Esophagus (tissue), 2 donors: ENCODE results near the gene NACAD. TPM values are rescaled to one million over a fixed set of nuclear protein-coding genes. Genes with fewer than 3 reads are reported as not detected.

Experiments used
- H3K27ac ChIP-seq, 2 donors: one replicate each; pipeline ENCODE4 v1.5.1; 2013; ENCODE audit warnings: low read depth in 2 of 2, mild to moderate bottlenecking in 2 of 2, inconsistent platforms in 1 of 2, low read length in 1 of 2, moderate library complexity in 1 of 2
- H3K27me3 ChIP-seq, 2 donors: one replicate each; pipeline ENCODE4 v1.6.1; 2013; ENCODE audit warnings: low read length in 2 of 2, control low read depth in 1 of 2, mild to moderate bottlenecking in 1 of 2; ENCODE audit not compliant: insufficient read depth in 2 of 2, control insufficient read depth in 1 of 2
- H3K36me3 ChIP-seq, 2 donors: one replicate each; pipeline ENCODE4 v1.6.1; 2013; ENCODE audit warnings: low read length in 1 of 2; ENCODE audit not compliant: control insufficient read depth in 2 of 2, insufficient read depth in 2 of 2
- H3K4me1 ChIP-seq, 2 donors: one replicate each; pipeline ENCODE4 v1.6.1; 2013; ENCODE audit warnings: low read length in 1 of 2; ENCODE audit not compliant: control insufficient read depth in 2 of 2, insufficient read depth in 2 of 2
- H3K4me3 ChIP-seq, 2 donors: one replicate each; pipeline ENCODE4 v1.5.1; 2013; ENCODE audit warnings: low read length in 2 of 2, mild to moderate bottlenecking in 2 of 2, low read depth in 1 of 2, moderate library complexity in 1 of 2
- H3K9me3 ChIP-seq, 2 donors: one replicate each; pipeline ENCODE4 v1.6.1; 2013; ENCODE audit warnings: mild to moderate bottlenecking in 2 of 2, low read depth in 1 of 2, low read length in 1 of 2, moderate library complexity in 1 of 2; ENCODE audit not compliant: control insufficient read depth in 2 of 2, insufficient read depth in 1 of 2
- WGBS, 2 donors: extraction: QIAGEN DNeasy Blood & Tissue Kit; methylation state at CpG; one replicate each; pipeline ENCODE4 v1.1.7; 2013; 5-methylcytosine and 5-hydroxymethylcytosine counted together
- polyA plus RNA-seq, 2 donors: library from polyadenylated mRNA; stranded (reverse); fragments of 200-250 nt; gene quantifications; one replicate each; pipeline ENCODE4 v1.2.3, GENCODE V29; 2013
- donor health status: healthy with polysubstance abuse.
- donor health status: Bipolar disorder and iron deficiency.

The NACAD gene
- under 1 TPM; 0.37 to 0.65 TPM for polyA plus RNA-seq

- H3K9me3 ChIP-seq, result no peaks in the 10 kb centered on the region
- peak within 1 kb of the TSS; percentile 47 to 66 for H3K27ac ChIP-seq
- H3K27me3 ChIP-seq, result no peaks in the 10 kb centered on the region
- no peaks in the 10 kb centered on the region for H3K36me3 ChIP-seq
- 1% methylated on average over 27 to 50 of the region's 50 CpGs for WGBS, 2 donors
- peak within 1 kb of the TSS; percentile 48 for H3K4me3 ChIP-seq
- peaks cover 0 to 4% of the 10 kb centered on the region in 2 donors for H3K4me1 ChIP-seq
Observed at GRCh38 chr7:45088821-45089340, at the start of gene NACAD. TSS of gene NACAD (minus strand) at chr7:45088969. CDS start at chr7:45088894, 75 bp downstream.

GRCh38 chr7:45136106-45137060 is 47.6 kb upstream of the NACAD start:
- 37 to 45% methylated on average over 9 of the region's 9 CpGs for WGBS, 2 donors
- no peaks in the 10 kb centered on the region for H3K4me1 ChIP-seq
- H3K9me3 ChIP-seq, result no peaks in the 10 kb centered on the region
- no peaks in the 10 kb centered on the region for H3K27me3 ChIP-seq
- no peak overlapping the region for H3K4me3 ChIP-seq
- H3K27ac ChIP-seq, result no peak overlapping the region
- H3K36me3 ChIP-seq, result no peaks in the 10 kb centered on the region

DNA sequence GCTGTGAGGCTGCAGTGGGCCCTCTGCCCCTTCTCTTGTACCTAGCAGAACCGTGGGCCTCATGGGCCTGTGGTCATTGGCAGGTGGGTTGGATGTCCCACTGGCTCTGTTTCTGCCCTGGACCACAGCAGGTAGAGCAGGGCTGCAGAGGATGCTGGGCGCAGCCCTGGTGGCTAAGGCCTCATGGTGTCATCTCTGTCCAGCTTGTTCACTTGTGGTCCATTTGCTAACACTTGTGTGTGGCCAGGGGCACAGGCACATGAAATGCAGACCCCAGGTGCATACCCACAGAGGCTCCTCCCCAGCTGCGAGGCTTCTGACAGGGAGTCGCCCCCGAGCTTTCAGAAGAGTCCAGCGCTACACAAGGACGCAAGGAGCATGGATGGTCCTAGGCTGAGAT is 45.1 kb upstream of the NACAD start:
- H3K36me3 ChIP-seq, result no peaks in the 10 kb centered on the region
- H3K4me1 ChIP-seq, result no peaks in the 10 kb centered on the region
- 93% methylated on average over 7 of the region's 7 CpGs for WGBS, 2 donors
- no peak overlapping the region for H3K4me3 ChIP-seq
- H3K27ac ChIP-seq, result no peak overlapping the region
- H3K27me3 ChIP-seq, result no peaks in the 10 kb centered on the region
- no peaks in the 10 kb centered on the region for H3K9me3 ChIP-seq

GRCh38 chr7:45133352-45133751 is 44.6 kb upstream of the NACAD start:
- Histone ChIP-seq H3K27me3 (no peaks in the 10 kb centered on the region), H3K4me3 (no peak overlapping the region), H3K4me1 (no peaks in the 10 kb centered on the region), H3K36me3 (no peaks in the 10 kb centered on the region), H3K27ac (no peak overlapping the region), H3K9me3 (no peaks in the 10 kb centered on the region)
- WGBS, 2 donors, result 91 to 98% methylated on average over 4 of the region's 4 CpGs

GRCh38 chr7:45132708-45133320 is 44.0 kb upstream of the NACAD start:
- no peaks in the 10 kb centered on the region for H3K27me3 ChIP-seq
- H3K27ac ChIP-seq, result no peak overlapping the region
- H3K9me3 ChIP-seq, result no peaks in the 10 kb centered on the region
- no peak overlapping the region for H3K4me3 ChIP-seq
- WGBS, 2 donors, result 77 to 81% methylated on average over 8 of the region's 8 CpGs
- no peaks in the 10 kb centered on the region for H3K4me1 ChIP-seq
- no peaks in the 10 kb centered on the region for H3K36me3 ChIP-seq

DNA sequence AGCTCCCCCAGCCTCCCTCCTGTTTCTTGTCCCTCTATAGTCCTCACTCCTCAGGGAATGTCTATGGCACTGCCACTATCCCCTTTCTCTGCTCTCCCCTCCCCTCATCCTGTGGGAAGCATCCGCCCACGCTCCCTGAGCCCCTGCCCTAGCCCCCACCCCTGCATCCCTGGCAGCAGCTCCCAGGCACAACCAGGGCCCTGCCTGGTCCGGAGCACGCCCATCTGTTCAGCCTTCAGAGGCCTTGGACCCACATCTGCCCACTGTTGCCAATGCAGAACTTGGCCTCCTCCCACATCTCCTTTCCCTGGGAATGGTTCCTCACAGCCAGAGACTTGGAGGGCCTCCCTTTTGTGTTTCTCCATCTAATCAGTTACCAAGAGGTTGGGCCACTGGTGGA is 43.1 kb upstream of the NACAD start:
- H3K27ac ChIP-seq, result no peak overlapping the region
- H3K27me3 ChIP-seq, result no peaks in the 10 kb centered on the region
- H3K36me3 ChIP-seq, result no peaks in the 10 kb centered on the region
- no peaks in the 10 kb centered on the region for H3K9me3 ChIP-seq
- no peaks in the 10 kb centered on the region for H3K4me1 ChIP-seq
- WGBS, 2 donors, result 72 to 84% methylated on average over 4 of the region's 4 CpGs
- no peak overlapping the region for H3K4me3 ChIP-seq

DNA sequence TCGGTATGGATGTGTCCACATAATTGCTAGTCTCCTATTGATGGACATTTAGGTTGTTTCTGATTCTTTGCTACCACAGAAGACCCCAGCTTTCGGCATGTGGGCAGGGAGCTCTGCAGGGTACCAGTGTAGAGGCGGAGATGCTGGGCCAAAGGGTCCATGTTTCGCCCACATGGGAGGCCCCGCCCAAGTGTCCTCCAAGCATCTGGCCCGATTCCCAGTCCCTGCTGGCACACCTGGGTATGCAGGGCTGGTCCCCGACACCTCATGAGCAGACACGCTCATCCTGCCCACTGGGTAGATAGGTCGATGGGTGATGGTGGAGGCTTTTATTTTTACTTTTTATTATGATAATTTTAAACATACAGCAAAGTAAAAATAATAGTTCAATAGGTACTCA is 42.1 kb upstream of the NACAD start:
- no peaks in the 10 kb centered on the region for H3K9me3 ChIP-seq
- 63 to 66% methylated on average over 9 of the region's 9 CpGs for WGBS, 2 donors
- H3K27ac ChIP-seq, result no peak overlapping the region
- no peaks in the 10 kb centered on the region for H3K36me3 ChIP-seq
- no peaks in the 10 kb centered on the region for H3K27me3 ChIP-seq
- H3K4me1 ChIP-seq, result no peaks in the 10 kb centered on the region
- H3K4me3 ChIP-seq, result no peak overlapping the region

DNA sequence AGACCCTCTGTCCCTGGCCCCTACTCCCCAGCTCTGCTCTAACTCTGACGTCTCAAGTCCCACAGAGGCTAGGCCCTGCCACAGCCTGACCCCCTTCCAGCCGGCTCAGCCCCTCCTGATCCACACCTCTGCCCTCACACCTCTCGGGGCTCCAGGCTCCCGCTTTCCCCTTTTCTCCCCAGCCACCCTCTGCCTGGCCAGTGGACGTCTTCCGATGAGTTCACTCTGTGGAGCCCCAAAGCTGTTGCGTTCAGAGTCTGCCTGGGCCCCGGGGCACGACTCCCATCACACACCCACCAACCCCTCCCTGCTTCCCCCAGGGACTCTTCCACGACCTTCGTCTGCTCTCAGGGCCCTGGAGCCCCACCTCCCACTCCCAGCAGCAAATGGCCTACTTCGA is 41.1 kb upstream of the NACAD start:
- Histone ChIP-seq H3K9me3 (no peaks in the 10 kb centered on the region), H3K4me3 (no peak overlapping the region), H3K4me1 (no peaks in the 10 kb centered on the region), H3K27ac (no peak overlapping the region), H3K36me3 (no peaks in the 10 kb centered on the region), H3K27me3 (no peaks in the 10 kb centered on the region)
- WGBS, 2 donors, result 70 to 75% methylated on average over 12 of the region's 12 CpGs

DNA sequence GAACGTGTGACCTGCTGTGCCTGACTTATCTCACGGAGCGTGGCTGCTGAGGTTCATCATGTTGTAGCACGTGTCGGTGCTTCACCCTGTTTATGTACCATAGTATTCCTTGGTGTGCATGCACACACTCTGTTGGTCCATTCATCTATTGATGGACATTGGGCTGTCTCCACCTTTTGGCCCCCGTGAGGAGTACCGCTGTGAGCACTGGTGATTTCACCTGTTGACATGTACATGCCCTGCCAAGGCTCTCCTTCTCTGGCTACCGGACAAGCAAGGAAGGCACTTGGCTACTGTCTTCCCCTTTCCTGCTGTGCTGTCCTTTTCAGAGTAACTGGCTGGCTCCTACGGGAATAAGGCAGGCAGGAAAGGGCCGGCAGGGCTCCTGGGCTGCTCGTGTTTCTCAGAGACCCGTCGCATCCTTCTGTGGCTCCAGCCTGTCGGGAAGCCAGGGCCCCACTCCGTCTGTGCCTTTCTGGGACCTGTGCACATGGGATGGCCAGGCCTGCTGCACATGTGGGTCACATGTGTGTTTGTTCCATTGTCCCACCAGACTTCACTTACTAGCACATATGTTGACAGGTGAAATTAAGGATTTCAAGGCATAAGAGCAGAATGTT is 40.5 kb upstream of the NACAD start:
- H3K4me1 ChIP-seq, result no peaks in the 10 kb centered on the region
- no peak overlapping the region for H3K4me3 ChIP-seq
- WGBS, 2 donors, result 81 to 85% methylated on average over 15 of the region's 15 CpGs

More for the DNA sequence above, 40.5 kb upstream of the NACAD start:
- no peaks in the 10 kb centered on the region for H3K9me3 ChIP-seq
- H3K27ac ChIP-seq, result no peak overlapping the region
- no peaks in the 10 kb centered on the region for H3K36me3 ChIP-seq
- H3K27me3 ChIP-seq, result no peaks in the 10 kb centered on the region
